GM18519 (cell line): ENCODE results near the gene CCL4L2.
"Not testable (repeated sequence)": the region's sequence is repeated elsewhere in the genome, so short reads cannot be mapped to it uniquely, and the experiment has no call there.

ENCODE experiments used
- ATAC-seq: cut with Tn5 transposase; IDR thresholded peaks from one replicate; pipeline ENCODE4 v1.9.1; 2021; ENCODE audit warnings: mild to moderate bottlenecking, moderate library complexity; ENCODE audit not compliant: unreplicated experiment, low FRiP score

CCL4L2 gene

GRCh38 chr17:36219556-36219955 lies 8.7 kb downstream of the CCL4L2 start:
- ATAC-seq: not testable (repeated sequence)

- not testable (repeated sequence) for ATAC-seq
Observed at GRCh38 chr17:36220737-36221580, 10.1 kb downstream of the CCL4L2 start.

GRCh38 chr17:36221581-36222100 lies 10.8 kb downstream of the CCL4L2 start:
- not testable (repeated sequence) for ATAC-seq

DNA sequence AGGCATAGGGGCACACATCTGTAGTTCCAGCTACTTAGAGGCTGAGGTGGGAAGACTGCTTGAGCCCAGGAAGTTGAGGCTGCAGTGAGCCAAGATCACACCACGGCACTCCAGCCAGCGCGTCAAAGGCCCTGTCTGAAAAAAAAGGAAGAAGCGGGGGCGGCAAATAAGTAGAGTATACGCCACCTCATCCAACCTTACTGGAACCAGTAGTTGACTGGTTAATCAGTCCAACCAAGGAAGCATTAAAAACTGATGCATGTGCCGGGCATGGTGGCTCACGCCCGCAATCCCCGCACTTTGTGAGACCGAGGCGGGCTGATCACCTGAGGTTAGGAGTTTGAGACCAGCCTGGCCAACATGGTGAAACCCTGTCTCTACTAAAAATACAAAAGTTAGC lies 12.1 kb downstream of the CCL4L2 start:
- ATAC-seq: not testable (repeated sequence)

GRCh38 chr17:36229644-36230043 lies 18.8 kb downstream of the CCL4L2 start:
- ATAC-seq: not testable (repeated sequence)

DNA sequence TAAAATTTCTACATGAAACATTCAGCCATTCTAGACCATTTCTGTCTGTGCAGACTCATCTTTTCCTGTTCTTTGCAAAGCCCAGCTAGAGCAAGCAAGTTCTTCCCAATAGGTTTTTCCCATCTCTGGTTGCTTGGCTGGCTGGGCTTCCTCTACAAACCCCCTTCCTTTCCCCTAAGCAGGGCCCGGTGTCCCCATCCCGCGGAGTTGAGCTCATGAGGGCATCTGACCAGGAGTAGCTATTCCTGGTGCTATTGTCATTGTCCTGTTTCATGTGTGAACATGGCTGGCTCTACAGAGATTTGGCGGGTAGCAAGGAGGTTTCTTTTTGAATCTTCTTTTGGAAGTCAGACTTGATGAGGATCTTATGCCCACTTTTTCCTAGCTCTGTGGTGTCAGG lies 31.2 kb downstream of the CCL4L2 start:
- ATAC-seq: not testable (repeated sequence)
